Activated CD4-positive, alpha-beta T cell treated with anti-CD3 and anti-CD28 coated beads, Interleukin-2, amount 50 U/mL, for 16 hours (primary cell): ENCODE results near the gene TEAD3.
"Not testable (repeated sequence)": the region's sequence is repeated elsewhere in the genome, so short reads cannot be mapped to it uniquely, and the experiment has no call there.

Experiments used
- DNase-seq: peaks from one replicate; pipeline ENCODE4 v3.0.0-alpha.2; 2020

Gene TEAD3

DNA sequence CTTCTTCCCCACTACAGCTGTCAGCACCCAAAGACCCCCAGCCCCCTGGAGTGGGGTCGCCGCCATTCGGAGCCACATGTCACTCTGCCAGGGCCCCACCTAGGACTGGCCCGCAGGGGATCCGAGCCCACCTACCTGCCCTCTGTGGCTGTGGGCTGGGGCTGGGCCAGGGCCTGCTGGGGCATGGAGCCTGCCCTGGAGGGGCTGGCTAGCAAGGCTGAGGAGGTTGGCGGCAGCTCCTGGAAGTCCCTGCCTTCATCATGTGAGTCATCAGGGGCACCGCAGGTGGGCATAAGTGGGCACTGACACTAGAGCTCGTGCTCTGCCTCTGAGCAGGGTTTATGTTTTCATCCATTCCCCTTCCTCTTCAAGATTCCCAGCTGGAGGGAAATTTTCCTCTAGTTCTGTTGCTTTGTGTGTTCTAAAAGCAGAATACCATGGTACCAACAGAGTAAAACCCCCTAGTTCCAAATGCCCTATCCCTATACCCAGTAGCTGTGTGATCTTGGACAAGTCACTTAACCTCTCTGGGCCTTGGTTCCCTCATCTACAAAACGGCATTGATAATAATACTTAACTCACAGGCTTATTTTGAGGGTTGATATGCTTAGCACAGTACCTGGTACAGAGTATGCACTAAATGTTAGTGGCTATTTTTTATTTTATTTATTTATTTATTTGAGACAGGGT, 53.4 kb downstream of the TEAD3 start:
- DNase-seq: no peak

- DNase-seq: no peak
Observed at GRCh38 chr6:35442693-35443092, 54.2 kb downstream of the TEAD3 start.

DNA sequence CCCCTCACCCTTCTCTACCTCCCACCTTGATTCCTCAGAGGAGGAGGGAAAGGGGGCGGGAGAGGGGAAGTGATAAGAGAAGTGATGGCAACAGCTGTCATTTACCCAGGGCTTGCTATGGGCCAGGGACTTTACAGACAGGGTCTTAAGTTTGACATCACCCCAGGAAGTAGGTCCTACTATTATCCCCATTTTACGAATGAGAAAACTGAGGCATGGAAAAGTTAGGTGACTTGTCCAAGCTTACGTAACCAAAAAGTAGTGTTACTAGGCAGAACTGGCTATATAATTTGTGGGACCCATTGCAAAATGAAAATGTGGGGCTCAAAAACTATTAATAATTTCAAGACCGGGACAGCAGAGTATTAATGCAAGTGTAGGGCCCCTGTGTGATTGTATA, 55.2 kb downstream of the TEAD3 start:
- no peak for DNase-seq

DNA sequence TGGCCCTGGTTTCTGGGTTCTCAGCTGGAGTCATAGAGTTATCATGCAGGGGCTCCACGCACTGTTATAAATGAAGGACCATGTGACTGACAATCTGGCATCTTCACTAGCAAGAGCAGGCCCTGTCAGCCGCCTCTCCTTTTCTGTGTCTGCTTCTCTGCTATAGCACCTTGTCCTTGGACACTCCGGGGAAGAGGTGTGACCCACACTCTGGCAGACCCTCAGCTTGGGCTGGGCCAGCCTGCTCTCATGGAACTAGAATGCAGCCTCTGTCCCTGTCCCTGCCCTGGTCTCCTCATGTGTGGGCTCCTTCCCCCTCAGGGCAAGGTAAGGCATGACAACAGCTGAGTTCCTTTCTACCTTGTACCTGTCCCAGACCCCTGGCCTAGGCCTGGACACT, 55.7 kb downstream of the TEAD3 start:
- no peak for DNase-seq

GRCh38 chr6:35439308-35439707, 57.6 kb downstream of the TEAD3 start:
- no peak for DNase-seq

DNA sequence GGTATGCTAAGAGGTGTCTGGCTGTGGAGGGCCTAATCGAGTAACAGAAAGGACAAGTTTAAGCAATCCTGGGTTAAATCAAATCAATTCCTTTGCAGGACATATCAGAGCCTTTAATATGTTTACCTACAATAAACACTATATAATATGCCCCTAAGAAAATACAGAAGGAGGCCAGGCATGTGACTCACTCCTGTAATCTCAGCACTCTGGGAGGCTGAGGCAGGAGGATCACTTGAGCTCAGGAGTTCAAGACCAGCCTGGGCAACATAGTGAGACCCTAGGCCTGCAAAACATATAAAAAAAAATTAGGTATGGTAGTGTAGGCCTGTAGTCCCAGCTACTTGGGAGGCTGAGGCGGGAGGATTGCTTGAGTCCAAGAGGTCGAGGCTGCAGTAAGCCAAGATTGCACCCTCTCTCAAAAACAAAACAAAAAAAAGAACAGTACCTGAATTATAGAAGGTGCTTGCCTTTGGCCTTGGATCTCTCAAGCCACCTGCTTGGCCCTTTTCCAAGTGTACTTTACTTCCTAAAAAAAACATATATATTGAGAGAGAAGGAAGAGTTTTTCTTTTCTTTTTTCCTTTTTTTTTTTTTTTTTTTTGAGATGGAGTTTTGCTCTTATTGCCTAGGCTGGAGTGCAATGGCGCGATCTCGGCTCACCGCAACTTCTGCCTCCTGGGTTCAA, 58.4 kb downstream of the TEAD3 start:
- DNase-seq: not testable (repeated sequence)

DNA sequence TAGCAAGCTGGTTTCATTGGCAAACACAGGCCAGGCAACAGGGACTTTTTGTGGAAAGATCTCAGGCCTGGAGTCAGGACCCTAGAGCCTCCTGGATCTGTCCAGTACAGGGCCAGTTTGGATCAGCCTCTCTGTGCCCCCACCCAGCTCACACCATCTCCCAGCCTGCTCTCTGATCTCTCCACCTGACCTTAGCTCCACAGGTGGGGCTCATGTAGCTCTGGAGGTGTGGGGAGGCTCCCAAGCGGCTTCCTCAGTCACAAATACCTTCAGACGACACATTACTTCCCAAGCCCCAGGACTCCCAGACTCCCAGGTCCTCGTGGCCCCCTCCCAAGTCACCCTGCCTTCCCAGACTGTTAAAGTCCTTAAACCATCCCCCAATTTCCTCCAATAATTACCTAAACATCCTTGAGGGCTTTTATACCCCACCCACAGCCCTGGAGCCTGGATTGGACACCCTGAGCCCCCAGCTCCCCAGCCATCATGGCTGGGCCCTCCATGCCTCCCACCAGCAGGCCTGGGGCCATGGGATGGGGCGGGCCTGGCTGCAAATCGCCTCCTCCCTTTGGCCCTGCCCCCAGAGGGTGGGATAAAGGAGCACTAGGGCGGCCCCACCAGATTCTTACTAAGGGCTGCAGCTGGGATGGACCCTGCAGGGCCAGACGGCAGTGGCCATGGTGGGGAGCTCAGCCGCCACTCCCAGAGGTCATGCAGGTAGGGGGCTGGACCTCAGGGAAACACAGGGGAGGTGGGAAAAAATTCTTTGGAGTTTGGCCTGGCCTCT, 60.6 kb downstream of the TEAD3 start:
- no peak for DNase-seq

- DNase-seq: no peak
Observed at GRCh38 chr6:35435074-35435837, 61.6 kb downstream of the TEAD3 start.

GRCh38 chr6:35432702-35433101, 64.2 kb downstream of the TEAD3 start:
- DNase-seq: not testable (repeated sequence)

DNA sequence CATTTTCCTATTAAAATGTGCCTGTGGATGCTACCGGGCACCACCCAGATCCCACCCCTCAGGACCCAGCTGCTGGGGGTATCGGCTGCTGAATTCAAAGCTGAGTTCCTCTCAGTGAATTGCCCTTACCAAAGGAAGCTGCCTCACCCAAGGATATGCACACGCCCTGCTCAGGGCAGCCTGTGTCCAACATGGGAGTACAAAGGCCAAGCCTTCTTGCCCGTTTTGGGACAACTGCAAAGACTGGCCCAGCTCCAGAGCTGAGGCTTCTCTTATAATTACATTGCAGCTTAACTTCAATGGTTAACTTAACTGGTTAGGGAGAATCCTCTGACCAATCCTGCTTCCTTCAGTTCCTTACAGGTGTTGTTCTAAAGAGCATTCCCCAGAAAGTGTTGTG, 64.6 kb downstream of the TEAD3 start:
- no peak for DNase-seq

- no peak for DNase-seq
Observed at GRCh38 chr6:35429463-35429862, 67.4 kb downstream of the TEAD3 start.

DNA sequence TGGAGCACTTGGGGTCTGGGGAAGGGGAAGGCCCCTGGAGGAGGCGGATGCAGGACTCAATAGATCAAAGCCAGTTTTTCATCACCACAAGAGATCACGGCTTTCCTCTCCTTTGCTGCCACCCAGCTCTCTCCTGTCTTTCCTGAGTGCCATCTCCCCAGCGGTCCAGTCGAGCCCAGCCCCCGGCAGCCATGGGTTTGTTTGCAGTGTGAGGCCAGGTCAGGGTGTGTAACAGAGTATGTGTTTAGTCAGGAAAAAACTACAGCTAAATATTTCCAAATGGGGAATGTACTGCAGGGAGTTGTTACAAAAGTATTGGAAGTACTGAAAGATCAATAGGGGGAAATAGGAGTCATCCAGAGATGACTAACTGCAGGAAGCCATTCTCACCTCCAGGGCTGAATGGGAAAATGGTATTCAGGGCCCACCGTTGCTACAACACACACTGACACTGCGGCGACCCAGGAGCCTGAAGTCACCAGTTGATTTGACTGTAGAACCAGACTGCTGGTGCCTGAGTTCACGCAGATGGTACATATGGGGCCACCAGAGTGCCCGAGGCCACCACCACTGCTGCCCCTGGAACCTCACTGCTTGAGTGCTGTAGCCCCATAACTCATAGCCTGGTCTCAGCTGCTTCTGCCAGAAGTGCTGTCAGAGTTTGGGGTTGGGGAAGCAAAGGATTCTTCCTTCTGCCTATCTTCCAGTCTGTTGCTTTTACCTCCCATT, 68.3 kb downstream of the TEAD3 start:
- DNase-seq: no peak

- no peak for DNase-seq
Observed at GRCh38 chr6:35427851-35428321, 69.0 kb downstream of the TEAD3 start.

- no peak for DNase-seq
Observed at GRCh38 chr6:35427435-35427834, 69.4 kb downstream of the TEAD3 start.

- no peak for DNase-seq
Observed at GRCh38 chr6:35426074-35426473, 70.8 kb downstream of the TEAD3 start.

- DNase-seq: no peak
Observed at GRCh38 chr6:35425284-35425683, 71.6 kb downstream of the TEAD3 start.
